SK-N-SH treated with all-trans-retinoic acid at 6 μM for 48 hours (cell line): ENCODE results near the gene FAM209A.

ENCODE experiments used
- ESRRG ChIP-seq: fragments of 250-450 bp; sonication (Bioruptor Pico); IDR thresholded peaks from 2 replicates; pipeline ENCODE4 v1.6.1; 2021; ENCODE audit warnings: mild to moderate bottlenecking
- GLIS3 ChIP-seq: fragments of 250-450 bp; sonication (Bioruptor Pico); IDR thresholded peaks from 2 replicates; pipeline ENCODE4 v1.5.0; 2020; ENCODE audit warnings: mild to moderate bottlenecking, moderate library complexity
- ISL1 ChIP-seq: fragments of 250-450 bp; sonication (Bioruptor Pico); IDR thresholded peaks from 2 replicates; pipeline ENCODE4 v2.1.2; 2022; ENCODE audit warnings: mild to moderate bottlenecking, moderate library complexity
- RARB ChIP-seq: fragments of 250-450 bp; sonication (Bioruptor Pico); IDR thresholded peaks from 2 replicates; pipeline ENCODE4 v1.8.0; 2021; ENCODE audit warnings: mild to moderate bottlenecking, moderate library complexity
- SNAI2 ChIP-seq: fragments of 250-450 bp; sonication (Bioruptor Pico); IDR thresholded peaks from 2 replicates; pipeline ENCODE4 v1.5.0; 2020; ENCODE audit warnings: mild to moderate bottlenecking, moderate library complexity
- TOX ChIP-seq: fragments of 250-450 bp; sonication (Bioruptor Pico); IDR thresholded peaks from 2 replicates; pipeline ENCODE4 v1.8.0; 2021; ENCODE audit warnings: mild to moderate bottlenecking, moderate library complexity, borderline replicate concordance
- ZC3H10 ChIP-seq: fragments of 250-450 bp; sonication (Bioruptor Pico); IDR thresholded peaks from 2 replicates; pipeline ENCODE4 v1.5.1; 2021; ENCODE audit warnings: mild to moderate bottlenecking, moderate library complexity
- ZFP3 ChIP-seq: fragments of 250-450 bp; sonication (Bioruptor Pico); IDR thresholded peaks from 2 replicates; pipeline ENCODE4 v1.5.0; 2020; ENCODE audit warnings: mild to moderate bottlenecking, moderate library complexity
- TF ChIP-seq, protein P1 (sequence below): fragments of 250-450 bp; sonication (Bioruptor Pico); IDR thresholded peaks from 2 replicates; pipeline ENCODE4 v1.5.1; 2020; ENCODE audit warnings: low read depth, mild to moderate bottlenecking, moderate library complexity
- TF ChIP-seq, protein P2 (sequence below): fragments of 250-450 bp; sonication (Bioruptor Pico); IDR thresholded peaks from 2 replicates; pipeline ENCODE4 v1.8.0; 2020; ENCODE audit warnings: mild to moderate bottlenecking, moderate library complexity, borderline replicate concordance
- TF ChIP-seq, protein P3 (sequence below): fragments of 250-450 bp; sonication (Bioruptor Pico); IDR thresholded peaks from 2 replicates; pipeline ENCODE4 v1.5.0; 2020; ENCODE audit warnings: mild to moderate bottlenecking, moderate library complexity

DNA sequence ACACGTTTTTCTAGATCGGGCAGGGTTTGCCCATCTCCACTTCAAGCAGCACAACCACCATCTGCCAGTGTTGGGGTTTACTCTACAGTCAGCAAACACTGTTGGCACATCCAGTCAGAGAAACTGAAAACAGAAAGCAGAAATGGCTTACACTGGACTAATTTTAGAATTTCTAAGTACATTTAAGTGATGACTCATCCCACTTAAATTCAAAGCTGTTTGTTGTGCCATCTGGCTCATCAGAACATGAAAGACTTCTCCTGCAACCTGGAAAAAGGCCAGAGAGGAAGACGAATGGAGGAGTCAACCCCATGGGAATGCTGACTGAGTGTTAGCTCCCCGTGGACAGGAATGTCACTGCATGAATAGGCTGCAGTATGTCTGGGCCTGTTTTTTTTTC lies 30.3 kb downstream of the FAM209A start:
- TF ChIP-seq, protein P1, sequence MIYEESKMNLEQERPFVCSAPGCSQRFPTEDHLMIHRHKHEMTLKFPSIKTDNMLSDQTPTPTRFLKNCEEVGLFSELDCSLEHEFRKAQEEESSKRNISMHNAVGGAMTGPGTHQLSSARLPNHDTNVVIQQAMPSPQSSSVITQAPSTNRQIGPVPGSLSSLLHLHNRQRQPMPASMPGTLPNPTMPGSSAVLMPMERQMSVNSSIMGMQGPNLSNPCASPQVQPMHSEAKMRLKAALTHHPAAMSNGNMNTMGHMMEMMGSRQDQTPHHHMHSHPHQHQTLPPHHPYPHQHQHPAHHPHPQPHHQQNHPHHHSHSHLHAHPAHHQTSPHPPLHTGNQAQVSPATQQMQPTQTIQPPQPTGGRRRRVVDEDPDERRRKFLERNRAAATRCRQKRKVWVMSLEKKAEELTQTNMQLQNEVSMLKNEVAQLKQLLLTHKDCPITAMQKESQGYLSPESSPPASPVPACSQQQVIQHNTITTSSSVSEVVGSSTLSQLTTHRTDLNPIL (CRISPR knock-in tag) = no peak
- no peak for TF ChIP-seq RARB
- peak; percentile 79 for TF ChIP-seq ISL1 (CRISPR knock-in tag)
- no peak for TF ChIP-seq GLIS3 (CRISPR knock-in tag)
- no peak for TF ChIP-seq ESRRG (CRISPR knock-in tag)
- TF ChIP-seq, protein P2, sequence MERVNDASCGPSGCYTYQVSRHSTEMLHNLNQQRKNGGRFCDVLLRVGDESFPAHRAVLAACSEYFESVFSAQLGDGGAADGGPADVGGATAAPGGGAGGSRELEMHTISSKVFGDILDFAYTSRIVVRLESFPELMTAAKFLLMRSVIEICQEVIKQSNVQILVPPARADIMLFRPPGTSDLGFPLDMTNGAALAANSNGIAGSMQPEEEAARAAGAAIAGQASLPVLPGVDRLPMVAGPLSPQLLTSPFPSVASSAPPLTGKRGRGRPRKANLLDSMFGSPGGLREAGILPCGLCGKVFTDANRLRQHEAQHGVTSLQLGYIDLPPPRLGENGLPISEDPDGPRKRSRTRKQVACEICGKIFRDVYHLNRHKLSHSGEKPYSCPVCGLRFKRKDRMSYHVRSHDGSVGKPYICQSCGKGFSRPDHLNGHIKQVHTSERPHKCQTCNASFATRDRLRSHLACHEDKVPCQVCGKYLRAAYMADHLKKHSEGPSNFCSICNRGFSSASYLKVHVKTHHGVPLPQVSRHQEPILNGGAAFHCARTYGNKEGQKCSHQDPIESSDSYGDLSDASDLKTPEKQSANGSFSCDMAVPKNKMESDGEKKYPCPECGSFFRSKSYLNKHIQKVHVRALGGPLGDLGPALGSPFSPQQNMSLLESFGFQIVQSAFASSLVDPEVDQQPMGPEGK (CRISPR knock-in tag) = no peak
- TF ChIP-seq ZFP3 = no peak
- TF ChIP-seq, protein P3, sequence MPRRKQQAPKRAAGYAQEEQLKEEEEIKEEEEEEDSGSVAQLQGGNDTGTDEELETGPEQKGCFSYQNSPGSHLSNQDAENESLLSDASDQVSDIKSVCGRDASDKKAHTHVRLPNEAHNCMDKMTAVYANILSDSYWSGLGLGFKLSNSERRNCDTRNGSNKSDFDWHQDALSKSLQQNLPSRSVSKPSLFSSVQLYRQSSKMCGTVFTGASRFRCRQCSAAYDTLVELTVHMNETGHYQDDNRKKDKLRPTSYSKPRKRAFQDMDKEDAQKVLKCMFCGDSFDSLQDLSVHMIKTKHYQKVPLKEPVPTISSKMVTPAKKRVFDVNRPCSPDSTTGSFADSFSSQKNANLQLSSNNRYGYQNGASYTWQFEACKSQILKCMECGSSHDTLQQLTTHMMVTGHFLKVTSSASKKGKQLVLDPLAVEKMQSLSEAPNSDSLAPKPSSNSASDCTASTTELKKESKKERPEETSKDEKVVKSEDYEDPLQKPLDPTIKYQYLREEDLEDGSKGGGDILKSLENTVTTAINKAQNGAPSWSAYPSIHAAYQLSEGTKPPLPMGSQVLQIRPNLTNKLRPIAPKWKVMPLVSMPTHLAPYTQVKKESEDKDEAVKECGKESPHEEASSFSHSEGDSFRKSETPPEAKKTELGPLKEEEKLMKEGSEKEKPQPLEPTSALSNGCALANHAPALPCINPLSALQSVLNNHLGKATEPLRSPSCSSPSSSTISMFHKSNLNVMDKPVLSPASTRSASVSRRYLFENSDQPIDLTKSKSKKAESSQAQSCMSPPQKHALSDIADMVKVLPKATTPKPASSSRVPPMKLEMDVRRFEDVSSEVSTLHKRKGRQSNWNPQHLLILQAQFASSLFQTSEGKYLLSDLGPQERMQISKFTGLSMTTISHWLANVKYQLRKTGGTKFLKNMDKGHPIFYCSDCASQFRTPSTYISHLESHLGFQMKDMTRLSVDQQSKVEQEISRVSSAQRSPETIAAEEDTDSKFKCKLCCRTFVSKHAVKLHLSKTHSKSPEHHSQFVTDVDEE (CRISPR knock-in tag) = no peak
- TF ChIP-seq ZC3H10 = no peak
- no peak for TF ChIP-seq SNAI2
- no peak for TF ChIP-seq TOX (CRISPR knock-in tag)
